Measurements from ENCODE around the gene DBI. TPM values are rescaled to one million over a fixed set of nuclear protein-coding genes. Genes with fewer than 3 reads are reported as not detected.

The DBI gene
- total and polyA plus RNA-seq, 2 experiments from 2014 or later, result 272 to 755 TPM

- H3K79me2 ChIP-seq, result peaks cover 49% of the 10 kb centered on the region
- no peaks in the 10 kb centered on the region for H3K36me3 ChIP-seq (replicated peaks; ENCODE audit: insufficient read depth, low read depth)
- WGBS (ENCODE audit: low lambda C conversion rate, missing lambda C conversion rate), result 5% methylated on average over 23 of the region's 32 CpGs
- peak overlapping the region; percentile 69 for H3K27ac ChIP-seq
- peak overlapping the region; percentile 88 for H3K4me3 ChIP-seq
- peak overlapping the region; percentile 98 for H3K4me2 ChIP-seq
- H3K9me2 ChIP-seq (replicated peaks; ENCODE audit: insufficient read depth), result no peaks in the 10 kb centered on the region
- H4K20me1 ChIP-seq (ENCODE audit: insufficient read depth, poor library complexity, severe bottlenecking), result peaks cover 14% of the 10 kb centered on the region
- TF ChIP-seq EZH2phosphoT487 (IDR thresholded peaks at IDR 0.05; ENCODE audit: low read depth, severe bottlenecking, unreplicated experiment) (no peak), EZH2 (IDR thresholded peaks at IDR 0.05; ENCODE audit: borderline replicate concordance) (no peak), CTCF (IDR thresholded peaks at IDR 0.05; ENCODE audit: poor library complexity) (no peak)
- no peaks in the 10 kb centered on the region for H3K27me3 ChIP-seq
- H2AFZ ChIP-seq, result peak overlapping the region; percentile 42
- peak; percentile 76 for DNase-seq (ENCODE audit: low spot score)
- H3K4me1 ChIP-seq (ENCODE audit: insufficient read depth), result peaks cover 23% of the 10 kb centered on the region
- H3K9me3 ChIP-seq (ENCODE audit: low read depth), result no peaks in the 10 kb centered on the region
Measured at GRCh38 chr2:119367472-119368099, 809 bp downstream of the DBI start.

DNA sequence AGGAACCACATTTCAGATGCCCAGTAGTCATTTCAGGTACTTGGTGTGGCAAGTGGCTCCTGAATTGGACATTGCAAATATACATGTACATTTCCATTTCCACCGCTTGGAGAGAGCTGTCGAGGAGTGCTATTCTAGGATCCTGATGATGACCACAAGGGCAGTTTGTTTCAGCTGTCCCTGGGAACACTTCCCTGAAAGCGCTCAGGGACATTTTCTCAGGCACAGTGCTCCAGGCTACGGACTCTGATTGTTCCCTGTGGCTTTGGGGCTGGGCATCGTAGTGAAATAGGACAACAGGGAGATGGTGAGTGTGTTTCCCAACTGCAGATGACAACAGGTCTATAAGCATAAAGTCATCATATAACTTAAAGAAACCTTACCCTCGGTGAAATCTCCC lies 3.1 kb downstream of the DBI start:
- peaks cover 40% of the 10 kb centered on the region for H3K79me2 ChIP-seq
- no peak overlapping the region for H3K4me2 ChIP-seq
- no peak overlapping the region for H3K27ac ChIP-seq
- H3K4me1 ChIP-seq (ENCODE audit: insufficient read depth), result peaks cover 17% of the 10 kb centered on the region
- H3K36me3 ChIP-seq (replicated peaks; ENCODE audit: insufficient read depth, low read depth), result no peaks in the 10 kb centered on the region
- H3K9me3 ChIP-seq (ENCODE audit: low read depth), result no peaks in the 10 kb centered on the region
- H3K4me3 ChIP-seq, result no peak overlapping the region
- H4K20me1 ChIP-seq (ENCODE audit: insufficient read depth, poor library complexity, severe bottlenecking), result peaks cover 14% of the 10 kb centered on the region
- 97% methylated on average over 6 of the region's 6 CpGs for WGBS (ENCODE audit: low lambda C conversion rate, missing lambda C conversion rate)
- H3K9me2 ChIP-seq (replicated peaks; ENCODE audit: insufficient read depth), result no peaks in the 10 kb centered on the region
- DNase-seq (ENCODE audit: low spot score), result no peak
- no peaks in the 10 kb centered on the region for H3K27me3 ChIP-seq
- TF ChIP-seq EZH2 (IDR thresholded peaks at IDR 0.05; ENCODE audit: borderline replicate concordance), result no peak
- TF ChIP-seq EZH2phosphoT487 (IDR thresholded peaks at IDR 0.05; ENCODE audit: low read depth, severe bottlenecking, unreplicated experiment), result no peak
- no peak for TF ChIP-seq CTCF (IDR thresholded peaks at IDR 0.05; ENCODE audit: poor library complexity)
- H2AFZ ChIP-seq, result no peak overlapping the region

- Histone ChIP-seq H3K27ac (no peak overlapping the region), H3K27me3 (no peaks in the 10 kb centered on the region), H4K20me1 (ENCODE audit: insufficient read depth, poor library complexity, severe bottlenecking) (peaks cover 14% of the 10 kb centered on the region), H3K36me3 (replicated peaks; ENCODE audit: insufficient read depth, low read depth) (no peaks in the 10 kb centered on the region), H2AFZ (no peak overlapping the region), H3K4me3 (no peak overlapping the region), H3K4me2 (no peak overlapping the region), H3K9me2 (replicated peaks; ENCODE audit: insufficient read depth) (no peaks in the 10 kb centered on the region), H3K9me3 (ENCODE audit: low read depth) (no peaks in the 10 kb centered on the region), H3K79me2 (peaks cover 28% of the 10 kb centered on the region), H3K4me1 (ENCODE audit: insufficient read depth) (peaks cover 8% of the 10 kb centered on the region)
- no peak for DNase-seq (ENCODE audit: low spot score)
- TF ChIP-seq EZH2 (IDR thresholded peaks at IDR 0.05; ENCODE audit: borderline replicate concordance) (no peak), CTCF (IDR thresholded peaks at IDR 0.05; ENCODE audit: poor library complexity) (no peak), EZH2phosphoT487 (IDR thresholded peaks at IDR 0.05; ENCODE audit: low read depth, severe bottlenecking, unreplicated experiment) (no peak)
- 98% methylated on average over 6 of the region's 6 CpGs for WGBS (ENCODE audit: low lambda C conversion rate, missing lambda C conversion rate)
Measured at GRCh38 chr2:119371111-119371510, 4.3 kb downstream of the DBI start.
